Measurements from ENCODE around the gene DNASE1L1.

GRCh38 chrX:154358011-154358410, 51.0 kb downstream of the DNASE1L1 start:
- TF ChIP-seq CTCF (conservative IDR thresholded peaks at IDR 0.05; ENCODE audit: low read length) (no peak), EZH2phosphoT487 (IDR thresholded peaks at IDR 0.05; ENCODE audit: borderline replicate concordance) (no peak)
